ENCODE data around the gene LEF1. TPM values are rescaled to one million over a fixed set of nuclear protein-coding genes. Genes with fewer than 3 reads are reported as not detected.
A peak's percentile ranks its signal among the peaks of the same experiment; 100 is the strongest.

Gene LEF1
- total RNA-seq, 1 experiment from 2014 or later, result not detected

- no peak for DNase-seq
- H3K4me3 ChIP-seq, result no peak overlapping the region
These were observed 20.0 kb upstream of the LEF1 start for GRCh38 chr4:108188770-108189169.

GRCh38 chr4:108185252-108185651 is 16.5 kb upstream of the LEF1 start:
- no peak for DNase-seq
- no peaks in the 10 kb centered on the region for H3K9me3 ChIP-seq
- no peaks in the 10 kb centered on the region for H3K27me3 ChIP-seq
- H3K36me3 ChIP-seq, result no peaks in the 10 kb centered on the region
- H3K4me3 ChIP-seq, result no peak overlapping the region

More at GRCh38 chr4:108188770-108189169, 20.0 kb upstream of the LEF1 start:
- Histone ChIP-seq H3K9me3 (no peaks in the 10 kb centered on the region), H3K27me3 (no peaks in the 10 kb centered on the region), H3K36me3 (no peaks in the 10 kb centered on the region)

GRCh38 chr4:108184453-108185049 is 15.8 kb upstream of the LEF1 start:
- Histone ChIP-seq H3K4me3 (no peak overlapping the region), H3K27me3 (no peaks in the 10 kb centered on the region), H3K9me3 (no peaks in the 10 kb centered on the region), H3K36me3 (no peaks in the 10 kb centered on the region)
- no peak for DNase-seq

GRCh38 chr4:108181704-108182103 is 13.0 kb upstream of the LEF1 start:
- no peak for DNase-seq
- no peak overlapping the region for H3K4me3 ChIP-seq

GRCh38 chr4:108180513-108180912 is 11.8 kb upstream of the LEF1 start:
- Histone ChIP-seq H3K27me3 (no peaks in the 10 kb centered on the region), H3K36me3 (no peaks in the 10 kb centered on the region), H3K9me3 (no peaks in the 10 kb centered on the region), H3K4me3 (no peak overlapping the region)
- DNase-seq, result no peak

More at GRCh38 chr4:108181704-108182103, 13.0 kb upstream of the LEF1 start:
- H3K27me3 ChIP-seq, result no peaks in the 10 kb centered on the region
- H3K36me3 ChIP-seq, result no peaks in the 10 kb centered on the region
- no peaks in the 10 kb centered on the region for H3K9me3 ChIP-seq

- Histone ChIP-seq H3K9me3 (no peaks in the 10 kb centered on the region), H3K27me3 (peaks cover 26% of the 10 kb centered on the region), H3K4me3 (no peak overlapping the region), H3K36me3 (no peaks in the 10 kb centered on the region)
- no peak for DNase-seq
These were observed 7.2 kb upstream of the LEF1 start for GRCh38 chr4:108175966-108176365.

GRCh38 chr4:108174856-108175255 is 6.1 kb upstream of the LEF1 start:
- H3K27me3 ChIP-seq, result peaks cover 37% of the 10 kb centered on the region
- DNase-seq, result no peak
- no peaks in the 10 kb centered on the region for H3K36me3 ChIP-seq
- H3K9me3 ChIP-seq, result no peaks in the 10 kb centered on the region
- no peak overlapping the region for H3K4me3 ChIP-seq

GRCh38 chr4:108173599-108174057 is 4.9 kb upstream of the LEF1 start:
- Histone ChIP-seq H3K9me3 (no peaks in the 10 kb centered on the region), H3K36me3 (no peaks in the 10 kb centered on the region), H3K27me3 (peaks cover 49% of the 10 kb centered on the region), H3K4me3 (peak overlapping the region; percentile 27; the same call in 1 of the 2 replicates)
- DNase-seq, result no peak

- DNase-seq, result no peak
- Histone ChIP-seq H3K27me3 (peaks cover 56% of the 10 kb centered on the region), H3K4me3 (peak overlapping the region; percentile 27), H3K36me3 (no peaks in the 10 kb centered on the region), H3K9me3 (no peaks in the 10 kb centered on the region)
These were observed 4.2 kb upstream of the LEF1 start for GRCh38 chr4:108172753-108173598.

- Histone ChIP-seq H3K4me3 (no peak overlapping the region), H3K27me3 (peaks cover 60% of the 10 kb centered on the region), H3K9me3 (no peaks in the 10 kb centered on the region), H3K36me3 (no peaks in the 10 kb centered on the region)
- DNase-seq, result no peak
These were observed 3.6 kb upstream of the LEF1 start for GRCh38 chr4:108172231-108172752.

GRCh38 chr4:108171339-108172230 is 2.9 kb upstream of the LEF1 start:
- Histone ChIP-seq H3K9me3 (no peaks in the 10 kb centered on the region), H3K4me3 (no peak overlapping the region), H3K27me3 (peaks cover 65% of the 10 kb centered on the region), H3K36me3 (no peaks in the 10 kb centered on the region)
- no peak for DNase-seq

- DNase-seq, result no peak
- Histone ChIP-seq H3K36me3 (no peaks in the 10 kb centered on the region), H3K27me3 (peaks cover 69% of the 10 kb centered on the region), H3K4me3 (no peak overlapping the region), H3K9me3 (no peaks in the 10 kb centered on the region)
These were observed 2.1 kb upstream of the LEF1 start for GRCh38 chr4:108170631-108171338.

- Histone ChIP-seq H3K36me3 (no peaks in the 10 kb centered on the region), H3K4me3 (no peak overlapping the region), H3K27me3 (peaks cover 69% of the 10 kb centered on the region), H3K9me3 (no peaks in the 10 kb centered on the region)
- no peak for DNase-seq
These were observed 932 bp upstream of the LEF1 start for GRCh38 chr4:108169664-108170063.

- peak overlapping the region; percentile 30 for H3K4me3 ChIP-seq
- no peaks in the 10 kb centered on the region for H3K36me3 ChIP-seq
- no peaks in the 10 kb centered on the region for H3K9me3 ChIP-seq
- DNase-seq, result no peak
- H3K27me3 ChIP-seq, result peaks cover 65% of the 10 kb centered on the region
These were observed 517 bp downstream of the LEF1 start for GRCh38 chr4:108168160-108168670.

GRCh38 chr4:108166441-108167315 is 2.1 kb downstream of the LEF1 start:
- Histone ChIP-seq H3K9me3 (no peaks in the 10 kb centered on the region), H3K4me3 (no peak overlapping the region), H3K36me3 (no peaks in the 10 kb centered on the region), H3K27me3 (peaks cover 54% of the 10 kb centered on the region)
- DNase-seq, result no peak
